ENCODE results near the gene CDH23.
"Not testable (repeated sequence)": the region's sequence is repeated elsewhere in the genome, so short reads cannot be mapped to it uniquely, and the experiment has no call there.

CDH23 gene

DNA sequence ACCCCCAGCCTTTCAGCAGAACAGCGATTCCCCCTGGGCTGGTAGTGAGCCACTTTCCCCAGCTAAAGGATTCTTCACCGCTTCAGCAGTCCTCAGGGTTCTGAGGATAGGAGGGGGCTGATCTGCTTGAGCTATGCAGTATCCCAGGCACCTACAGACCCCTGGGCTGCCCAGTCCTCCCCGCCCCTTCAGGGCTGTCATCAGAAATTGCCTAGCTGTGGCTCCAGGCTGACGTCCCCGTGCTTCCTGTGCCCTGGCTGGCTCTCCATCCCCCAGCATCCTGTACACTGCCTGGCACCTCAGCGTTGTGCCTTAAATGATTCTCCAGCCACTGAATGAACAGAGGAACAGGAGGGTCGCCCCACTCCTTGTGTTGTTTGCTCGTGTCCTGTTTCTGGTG is 38.4 kb upstream of the CDH23 start:
- TF ChIP-seq, protein P1, sequence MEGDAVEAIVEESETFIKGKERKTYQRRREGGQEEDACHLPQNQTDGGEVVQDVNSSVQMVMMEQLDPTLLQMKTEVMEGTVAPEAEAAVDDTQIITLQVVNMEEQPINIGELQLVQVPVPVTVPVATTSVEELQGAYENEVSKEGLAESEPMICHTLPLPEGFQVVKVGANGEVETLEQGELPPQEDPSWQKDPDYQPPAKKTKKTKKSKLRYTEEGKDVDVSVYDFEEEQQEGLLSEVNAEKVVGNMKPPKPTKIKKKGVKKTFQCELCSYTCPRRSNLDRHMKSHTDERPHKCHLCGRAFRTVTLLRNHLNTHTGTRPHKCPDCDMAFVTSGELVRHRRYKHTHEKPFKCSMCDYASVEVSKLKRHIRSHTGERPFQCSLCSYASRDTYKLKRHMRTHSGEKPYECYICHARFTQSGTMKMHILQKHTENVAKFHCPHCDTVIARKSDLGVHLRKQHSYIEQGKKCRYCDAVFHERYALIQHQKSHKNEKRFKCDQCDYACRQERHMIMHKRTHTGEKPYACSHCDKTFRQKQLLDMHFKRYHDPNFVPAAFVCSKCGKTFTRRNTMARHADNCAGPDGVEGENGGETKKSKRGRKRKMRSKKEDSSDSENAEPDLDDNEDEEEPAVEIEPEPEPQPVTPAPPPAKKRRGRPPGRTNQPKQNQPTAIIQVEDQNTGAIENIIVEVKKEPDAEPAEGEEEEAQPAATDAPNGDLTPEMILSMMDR (IDR thresholded peaks at IDR 0.05; ENCODE audit: insufficient read depth, low read length, missing control alignments) = no peak

DNA sequence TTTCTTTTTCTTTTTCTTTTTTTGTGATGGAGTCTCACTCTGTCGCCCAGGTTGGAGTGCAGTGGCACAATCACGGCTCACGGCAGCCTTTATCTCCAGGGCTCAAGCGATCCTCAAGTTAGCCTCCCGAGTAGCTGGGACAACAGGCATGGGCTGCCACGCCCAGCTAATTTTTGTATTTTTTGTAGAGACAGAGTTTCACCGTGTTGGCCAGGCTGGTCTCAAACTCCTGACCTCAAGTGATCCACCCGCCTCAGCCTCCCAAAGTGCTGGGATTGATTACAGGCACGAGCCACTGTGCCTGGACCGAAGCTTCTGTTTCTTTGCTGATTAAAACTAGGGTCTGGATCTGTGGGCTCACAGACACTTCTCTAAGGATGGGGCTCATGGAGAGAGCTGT is 37.8 kb upstream of the CDH23 start:
- CTCF ChIA-PET = interaction anchor here (1.1 to 2.4 kb wide), 3 partner anchors 10 to 40 kb away, joined by 3 to 9 read pairs (median 3); partner anchors contain the start of gene SLC29A3
- POLR2A ChIA-PET; H3K4me3 ChIP-seq (ENCODE audit: low read depth, low read length); DNase-seq (ENCODE audit: low read depth, low spot score): not testable (repeated sequence)

More for the DNA sequence above, 38.4 kb upstream of the CDH23 start:
- DNase-seq (ENCODE audit: low read depth, low spot score) = no peak
- POLR2A ChIA-PET = no interaction called here
- H3K4me3 ChIP-seq (ENCODE audit: low read depth, low read length) = no peak overlapping the region
- CTCF ChIA-PET = interaction anchor here (1.1 to 2.4 kb wide), 4 partner anchors 10 to 39 kb away, joined by 3 to 9 read pairs (median 4); partner anchors contain the start of gene SLC29A3

DNA sequence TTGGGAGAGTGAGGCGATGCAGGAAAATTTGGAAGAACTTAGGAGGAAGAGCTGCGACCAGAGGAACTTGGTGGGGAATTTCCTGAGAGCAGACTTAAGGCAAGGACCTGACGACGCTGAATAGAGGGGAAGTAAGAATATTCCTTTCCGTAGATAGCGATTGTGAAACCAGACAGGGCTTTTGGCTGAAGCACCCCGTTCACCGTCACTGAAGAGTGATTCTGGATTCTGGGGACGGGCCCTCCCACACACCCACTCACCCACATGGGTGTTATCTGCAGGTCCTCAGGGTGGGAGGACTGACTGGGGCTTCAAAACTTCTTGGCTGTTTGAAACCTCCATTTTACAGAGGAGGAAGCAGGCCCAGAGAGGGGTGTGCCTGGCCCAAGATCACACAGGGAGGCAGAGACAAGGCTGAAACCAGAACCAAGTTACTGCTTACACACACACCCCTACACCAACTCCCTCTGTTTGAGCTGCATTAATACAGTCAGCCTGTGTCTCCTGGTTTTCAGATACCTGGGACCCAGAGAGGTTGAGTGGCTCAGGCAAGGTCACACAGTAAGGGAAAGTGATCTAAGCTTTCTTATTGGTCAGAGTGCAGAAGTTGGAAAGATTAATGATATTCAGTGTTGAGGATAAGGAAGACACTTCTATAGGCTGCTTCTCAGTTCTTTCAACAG is 37.2 kb upstream of the CDH23 start:
- TF ChIP-seq, protein P1 (IDR thresholded peaks at IDR 0.05; ENCODE audit: insufficient read depth, low read length, missing control alignments) = no peak
- CTCF ChIA-PET = interaction anchor here (2.4 kb wide), 1 partner anchor 40 kb away, joined by 9 read pairs; the partner anchor contains the start of gene SLC29A3
- POLR2A ChIA-PET = no interaction called here
- H3K4me3 ChIP-seq (ENCODE audit: low read depth, low read length) = no peak overlapping the region
- no peak for DNase-seq (ENCODE audit: low read depth, low spot score)

DNA sequence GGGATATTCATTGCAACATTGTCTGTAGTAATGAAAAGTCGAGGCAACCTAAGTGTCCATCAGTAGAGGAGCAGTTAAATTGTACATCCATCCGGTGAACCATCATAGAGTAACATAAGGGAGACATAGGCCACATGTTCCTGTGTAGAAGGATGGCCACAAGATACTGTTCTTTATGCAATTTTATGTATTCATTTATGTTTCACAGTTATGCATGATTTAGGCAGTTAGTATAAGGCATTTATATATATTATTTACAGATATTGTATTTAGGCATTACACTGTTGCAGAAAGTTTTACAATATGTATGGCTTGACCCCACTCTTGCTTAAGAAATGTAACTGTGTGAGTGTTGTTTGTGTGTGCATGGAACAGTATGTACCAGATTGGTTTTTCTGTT is 36.0 kb upstream of the CDH23 start:
- POLR2A ChIA-PET = no interaction called here
- CTCF ChIA-PET = interaction anchor here (1.0 to 1.6 kb wide), 2 partner anchors 23 to 41 kb away, joined by 3 to 5 read pairs; partner anchors contain the start of gene SLC29A3
- DNase-seq (ENCODE audit: low read depth, low spot score) = no peak

DNA sequence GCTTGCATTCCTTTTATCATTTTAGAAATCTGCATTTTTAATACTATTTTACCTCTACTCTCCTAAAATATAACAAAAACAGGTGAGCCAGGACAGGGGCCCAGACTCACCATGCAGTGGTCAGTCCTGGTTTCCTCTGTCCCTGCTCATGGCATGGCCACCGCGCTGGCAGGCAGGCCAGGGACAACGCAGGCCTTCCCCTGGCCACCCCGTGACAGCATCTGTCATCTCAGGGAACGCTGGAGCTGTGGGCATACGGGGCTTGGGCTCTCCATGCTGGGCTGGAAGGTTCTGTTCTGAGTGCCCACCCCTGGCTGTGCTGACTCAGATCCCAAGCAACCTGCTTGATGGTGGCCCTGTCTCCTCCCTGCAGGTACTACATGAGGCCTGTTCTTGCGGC is 35.1 kb upstream of the CDH23 start:
- no peak for DNase-seq (ENCODE audit: low read depth, low spot score)
- ChIA-PET POLR2A (no interaction called here), CTCF (interaction anchor here (1.0 to 1.6 kb wide), 2 partner anchors 23 to 42 kb away, joined by 3 to 5 read pairs; partner anchors contain the start of gene SLC29A3)
- TF ChIP-seq, protein P1 (IDR thresholded peaks at IDR 0.05; ENCODE audit: insufficient read depth, low read length, missing control alignments) = no peak
- H3K4me3 ChIP-seq (ENCODE audit: low read depth, low read length) = no peak overlapping the region

More for the DNA sequence above, 36.0 kb upstream of the CDH23 start:
- no peak overlapping the region for H3K4me3 ChIP-seq (ENCODE audit: low read depth, low read length)
- TF ChIP-seq, protein P1 (IDR thresholded peaks at IDR 0.05; ENCODE audit: insufficient read depth, low read length, missing control alignments) = no peak

DNA sequence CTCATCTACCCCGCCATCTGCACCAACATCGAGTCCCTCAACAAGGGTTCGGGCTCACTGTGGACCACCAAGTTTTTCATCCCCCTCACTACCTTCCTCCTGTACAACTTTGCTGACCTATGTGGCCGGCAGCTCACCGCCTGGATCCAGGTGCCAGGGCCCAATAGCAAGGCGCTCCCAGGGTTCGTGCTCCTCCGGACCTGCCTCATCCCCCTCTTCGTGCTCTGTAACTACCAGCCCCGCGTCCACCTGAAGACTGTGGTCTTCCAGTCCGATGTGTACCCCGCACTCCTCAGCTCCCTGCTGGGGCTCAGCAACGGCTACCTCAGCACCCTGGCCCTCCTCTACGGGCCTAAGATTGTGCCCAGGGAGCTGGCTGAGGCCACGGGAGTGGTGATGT is 34.6 kb upstream of the CDH23 start:
- ChIA-PET CTCF (interaction anchor here (1.6 kb wide), 1 partner anchor 42 kb away, joined by 5 read pairs; the partner anchor contains the start of gene SLC29A3), POLR2A (no interaction called here)
- no peak overlapping the region for H3K4me3 ChIP-seq (ENCODE audit: low read depth, low read length)
- DNase-seq (ENCODE audit: low read depth, low spot score) = no peak
- TF ChIP-seq, protein P1 (IDR thresholded peaks at IDR 0.05; ENCODE audit: insufficient read depth, low read length, missing control alignments) = no peak
